CD4-positive, alpha-beta memory T cell (primary cell): ENCODE data around the gene USP25. TPM values are rescaled to one million over a fixed set of nuclear protein-coding genes. Genes with fewer than 3 reads are reported as not detected.

Source experiments
- CTCF ChIA-PET: fragments of 350-600 bp; sonication (Branson Sonifier 250); formaldehyde crosslinking; loops from one replicate; lab custom pipeline; 2021; ENCODE audit warnings: inconsistent platforms; ENCODE audit not compliant: partially characterized antibody; lab: Charles Lee
- POLR2A ChIA-PET: fragments of 350-600 bp; sonication (Branson Sonifier 250); formaldehyde crosslinking; loops from one replicate; lab custom pipeline; 2021; ENCODE audit not compliant: partially characterized antibody; lab: Charles Lee
- DNase-seq, 5 donors: peaks; one replicate each; pipeline versions ENCODE4 v3.0.0 to v3.0.0-alpha.2; 2020 to 2022; ENCODE audit warnings: mixed read lengths in 1 of 5
- H3K27ac ChIP-seq: one replicate; pipeline ENCODE4 v1.7.0; 2013; ENCODE audit warnings: low read depth, low read length
- H3K27me3 ChIP-seq: 2 replicates; pipeline ENCODE4 v1.7.0; 2013; ENCODE audit warnings: mild to moderate bottlenecking, low read length, moderate library complexity; ENCODE audit not compliant: insufficient read depth
- H3K36me3 ChIP-seq: 2 replicates; pipeline ENCODE4 v1.7.0; 2013; ENCODE audit warnings: mild to moderate bottlenecking, low read length, moderate library complexity; ENCODE audit not compliant: insufficient read depth
- H3K4me1 ChIP-seq: 2 replicates; pipeline ENCODE4 v1.7.0; 2013; ENCODE audit warnings: mild to moderate bottlenecking, low read length, moderate library complexity; ENCODE audit not compliant: insufficient read depth
- H3K4me3 ChIP-seq, 2 donors: one replicate each; pipeline ENCODE4 v1.7.0; 2013; ENCODE audit warnings: low read length in 2 of 2, mild to moderate bottlenecking in 1 of 2
- H3K9me3 ChIP-seq, 2 donors: one replicate each; pipeline ENCODE4 v1.7.0; 2013; ENCODE audit warnings: low read length in 2 of 2, control low read depth in 1 of 2; ENCODE audit not compliant: control insufficient read depth in 1 of 2
- H3K27ac Mint-ChIP-seq, 7 donors: one replicate each; pipeline ENCODE4 v1.8.0; 2020 to 2021; ENCODE audit warnings: mixed read lengths in 7 of 7, mild to moderate bottlenecking in 6 of 7, inconsistent platforms in 3 of 7, moderate library complexity in 3 of 7
- H3K27me3 Mint-ChIP-seq, 2 donors: one replicate each; pipeline ENCODE4 v1.8.0; 2020 to 2021; ENCODE audit warnings: mixed read lengths in 2 of 2
- H3K36me3 Mint-ChIP-seq, 2 donors: one replicate each; pipeline ENCODE4 v1.8.0; 2020 to 2021; ENCODE audit warnings: mixed read lengths in 2 of 2, inconsistent platforms in 1 of 2, mild to moderate bottlenecking in 1 of 2
- H3K4me1 Mint-ChIP-seq, 4 donors: one replicate each; pipeline ENCODE4 v1.8.0; 2020 to 2021; ENCODE audit warnings: mixed read lengths in 4 of 4, mild to moderate bottlenecking in 1 of 4
- H3K4me3 Mint-ChIP-seq, 8 donors: one replicate each; pipeline ENCODE4 v1.8.0; 2020 to 2021; ENCODE audit warnings: mixed read lengths in 8 of 8, mild to moderate bottlenecking in 7 of 8, moderate library complexity in 6 of 8, inconsistent platforms in 3 of 8
- H3K9me3 Mint-ChIP-seq, 8 donors: one replicate each; pipeline ENCODE4 v1.8.0; 2020 to 2021; ENCODE audit warnings: mixed read lengths in 8 of 8, mild to moderate bottlenecking in 5 of 8, inconsistent platforms in 3 of 8, moderate library complexity in 1 of 8
- intact Hi-C: fragments of 100-400 bp; cut with micrococcal nuclease; formaldehyde crosslinking; loops from one replicate; pipeline ENCODE4 v1.15.1; 2023
- polyA plus RNA-seq, 2 donors: library from polyadenylated mRNA; unstranded; fragments of 300-500 nt; fragmentation: Illumina TruSeq; gene quantifications; one replicate each; pipeline ENCODE4 v1.2.3, GENCODE V29; 2021
- total RNA-seq, 2 experiments: library from RNA; stranded (reverse); gene quantifications; one replicate each; pipeline ENCODE4 v1.2.3, GENCODE V29; 2021

The USP25 gene
- total and polyA plus RNA-seq, 4 experiments from 2014 or later: 6.2 to 73.5 (median 49.1) TPM

- CTCF ChIA-PET: interaction anchor here (0.7 to 1.3 kb wide), 2 partner anchors 28 to 46 kb away, joined by 3 read pairs; no protein-coding TSS in a partner anchor
- H3K4me3 Mint-ChIP-seq: peak overlapping the region in 3 of 8 donors; percentile 7 to 53 (median 51)
These were observed 46.2 kb downstream of the USP25 start for GRCh38 chr21:15775981-15776380.

DNA sequence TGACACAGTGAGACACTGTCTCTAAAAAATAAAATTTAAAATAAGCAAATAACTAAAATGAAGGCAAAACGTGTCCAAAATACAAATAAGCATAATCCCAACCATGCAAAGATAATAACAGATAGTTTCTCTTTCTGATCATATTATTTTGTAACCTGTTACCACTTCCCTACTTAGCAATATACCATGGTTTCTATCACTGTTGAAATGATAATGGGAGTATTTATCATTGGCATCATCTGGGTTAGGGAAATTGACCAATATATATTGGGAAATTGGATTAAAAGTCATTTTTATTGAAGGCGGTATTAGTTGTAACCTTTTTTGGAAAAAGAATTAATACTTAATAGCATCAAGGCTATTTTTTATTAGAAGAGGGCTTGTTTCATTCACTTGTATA is 47.0 kb downstream of the USP25 start:
- Mint-ChIP-seq H3K4me1 (peaks cover 23 to 55% (median 36%) of the 10 kb centered on the region in 4 donors), H3K9me3 (peaks cover 0 to 5% (median 0%) of the 10 kb centered on the region in 8 donors), H3K27ac (no peak overlapping the region), H3K27me3 (no peaks in the 10 kb centered on the region), H3K36me3 (peaks cover 44 to 47% of the 10 kb centered on the region in 2 donors), H3K4me3 (no peak overlapping the region)
- no peak for DNase-seq
- H3K4me1 ChIP-seq: peaks cover 6% of the 10 kb centered on the region
- peaks cover 6% of the 10 kb centered on the region for H3K36me3 ChIP-seq
- no peaks in the 10 kb centered on the region for H3K27me3 ChIP-seq
- intact Hi-C loops: loop anchor here (1.0 kb wide), 1 partner anchor 11 kb away; no protein-coding TSS in a partner anchor
- H3K27ac ChIP-seq: no peak overlapping the region
- H3K4me3 ChIP-seq: no peak overlapping the region
- no peaks in the 10 kb centered on the region for H3K9me3 ChIP-seq
- POLR2A ChIA-PET: interaction anchor here (2.1 kb wide), 1 partner anchor 46 kb away, joined by 5 read pairs; no protein-coding TSS in a partner anchor
- CTCF ChIA-PET: no interaction called here

More at GRCh38 chr21:15775981-15776380, 46.2 kb downstream of the USP25 start:
- H3K36me3 Mint-ChIP-seq: peaks cover 41 to 42% of the 10 kb centered on the region in 2 donors
- POLR2A ChIA-PET: interaction anchor here (0.6 to 2.1 kb wide), 2 partner anchors 45 to 710 kb away, joined by 3 to 5 read pairs; no protein-coding TSS in a partner anchor
- intact Hi-C loops: loop anchor here (1.0 kb wide), 1 partner anchor 12 kb away; no protein-coding TSS in a partner anchor
- no peaks in the 10 kb centered on the region for H3K27me3 ChIP-seq
- peaks cover 0 to 5% (median 0%) of the 10 kb centered on the region in 8 donors for H3K9me3 Mint-ChIP-seq
- H3K4me3 ChIP-seq: no peak overlapping the region
- H3K36me3 ChIP-seq: no peaks in the 10 kb centered on the region
- H3K27ac ChIP-seq: no peak overlapping the region
- no peaks in the 10 kb centered on the region for H3K9me3 ChIP-seq
- H3K27me3 Mint-ChIP-seq: no peaks in the 10 kb centered on the region
- H3K4me1 Mint-ChIP-seq: peaks cover 29 to 58% (median 40%) of the 10 kb centered on the region in 4 donors
- no peak for DNase-seq
- peaks cover 6% of the 10 kb centered on the region for H3K4me1 ChIP-seq
- H3K27ac Mint-ChIP-seq: peak overlapping the region in 1 of 7 donors; percentile 53

GRCh38 chr21:15781986-15782385 is 52.2 kb downstream of the USP25 start:
- ChIA-PET POLR2A (interaction anchor here (1.0 kb wide), 1 partner anchor 11 kb away, joined by 5 read pairs; no protein-coding TSS in a partner anchor), CTCF (no interaction called here)

DNA sequence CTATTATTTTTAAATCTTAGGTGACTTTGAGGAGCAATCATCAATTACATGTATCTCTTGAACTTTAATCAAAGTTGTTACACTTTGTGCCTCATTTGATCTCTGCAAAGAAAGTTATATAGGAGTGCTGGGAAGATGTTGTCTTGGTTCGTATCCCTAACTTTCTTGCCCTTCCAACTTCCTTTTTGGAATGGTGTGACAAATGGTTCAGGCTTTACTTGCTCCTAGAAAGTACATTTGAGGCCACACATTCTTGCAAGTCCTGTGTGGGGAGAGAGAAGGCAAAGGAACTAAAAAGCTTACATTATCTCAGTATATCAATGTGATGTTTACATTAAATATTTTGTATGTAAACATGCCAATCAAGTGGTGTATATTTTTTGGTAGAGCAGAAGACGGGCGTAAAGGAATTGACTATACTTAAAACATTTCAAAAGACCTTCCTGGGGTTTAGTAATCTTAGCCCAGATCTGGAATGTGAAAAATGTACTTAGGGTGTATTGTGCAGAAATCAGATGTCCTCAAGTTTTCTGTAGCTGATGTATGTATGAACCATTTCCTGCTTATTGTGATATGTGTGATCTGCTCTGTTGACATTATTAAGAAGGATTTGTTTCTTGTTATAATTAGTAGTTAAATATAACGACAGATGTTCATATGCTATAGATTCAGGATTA is 59.2 kb downstream of the USP25 start:
- no peaks in the 10 kb centered on the region for H3K27me3 ChIP-seq
- H3K4me1 Mint-ChIP-seq: peaks cover 36 to 63% (median 50%) of the 10 kb centered on the region in 4 donors
- intact Hi-C loops: loop anchor here (1.0 to 2.0 kb wide), 2 partner anchors 13 to 14 kb away; no protein-coding TSS in a partner anchor
- no peak overlapping the region for H3K27ac ChIP-seq
- H3K36me3 Mint-ChIP-seq: peaks cover 4 to 13% of the 10 kb centered on the region in 2 donors
- H3K4me1 ChIP-seq: peaks cover 7% of the 10 kb centered on the region
- no peaks in the 10 kb centered on the region for H3K27me3 Mint-ChIP-seq
- H3K4me3 Mint-ChIP-seq: no peak overlapping the region
- DNase-seq: no peak
- H3K4me3 ChIP-seq: no peak overlapping the region
- H3K27ac Mint-ChIP-seq: peak overlapping the region in 2 of 7 donors; percentile 17 to 37
- no peaks in the 10 kb centered on the region for H3K36me3 ChIP-seq
- peaks cover 0 to 5% (median 0%) of the 10 kb centered on the region in 8 donors for H3K9me3 Mint-ChIP-seq
- no peaks in the 10 kb centered on the region for H3K9me3 ChIP-seq
- ChIA-PET CTCF (no interaction called here), POLR2A (interaction anchor here (1.3 kb wide), 1 partner anchor 9 kb away, joined by 3 read pairs; no protein-coding TSS in a partner anchor)

More at GRCh38 chr21:15781986-15782385, 52.2 kb downstream of the USP25 start:
- peaks cover 36 to 47% of the 10 kb centered on the region in 2 donors for H3K36me3 Mint-ChIP-seq
- Histone ChIP-seq H3K27me3 (no peaks in the 10 kb centered on the region), H3K36me3 (peaks cover 14% of the 10 kb centered on the region), H3K4me1 (peaks cover 13% of the 10 kb centered on the region), H3K27ac (no peak overlapping the region), H3K9me3 (no peaks in the 10 kb centered on the region), H3K4me3 (no peak overlapping the region)
- peaks cover 28 to 59% (median 43%) of the 10 kb centered on the region in 4 donors for H3K4me1 Mint-ChIP-seq
- H3K27me3 Mint-ChIP-seq: no peaks in the 10 kb centered on the region
- no peak overlapping the region for H3K27ac Mint-ChIP-seq
- intact Hi-C loops: loop anchor here (5.0 kb wide), 1 partner anchor 35 kb away; no protein-coding TSS in a partner anchor
- DNase-seq: no peak
- H3K9me3 Mint-ChIP-seq: peaks cover 0 to 5% (median 1%) of the 10 kb centered on the region in 8 donors
- H3K4me3 Mint-ChIP-seq: no peak overlapping the region

DNA sequence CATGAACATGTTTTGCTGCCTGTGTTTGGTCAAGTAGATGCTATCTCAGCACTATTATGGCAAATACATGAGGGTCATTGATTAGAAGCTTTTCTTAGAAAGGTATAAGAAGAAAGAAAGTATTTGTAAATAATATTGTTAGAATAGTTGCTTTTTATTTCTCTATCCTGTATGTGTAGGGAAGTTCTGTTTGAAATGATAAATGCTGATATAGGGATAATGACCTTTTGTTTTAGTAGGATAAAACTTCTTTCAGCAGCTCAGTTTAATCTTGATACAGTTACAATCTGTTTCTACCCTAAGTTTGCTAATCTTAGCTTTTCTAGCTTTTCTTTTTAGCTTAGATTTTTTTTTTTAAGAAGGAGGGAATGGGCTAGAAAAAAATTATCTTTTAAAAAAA is 63.3 kb downstream of the USP25 start:
- no peaks in the 10 kb centered on the region for H3K9me3 ChIP-seq
- H3K27ac Mint-ChIP-seq: no peak overlapping the region
- H3K27me3 ChIP-seq: no peaks in the 10 kb centered on the region
- H3K27ac ChIP-seq: no peak overlapping the region
- ChIA-PET POLR2A (interaction anchor here (1.5 kb wide), 1 partner anchor 12 kb away, joined by 5 read pairs; no protein-coding TSS in a partner anchor), CTCF (interaction anchor here (0.7 to 0.9 kb wide), 2 partner anchors 8 to 33 kb away, joined by 3 read pairs; no protein-coding TSS in a partner anchor)
- intact Hi-C loops: no loop called here
- H3K4me3 ChIP-seq: no peak overlapping the region
- peaks cover 53 to 69% (median 60%) of the 10 kb centered on the region in 4 donors for H3K4me1 Mint-ChIP-seq
- H3K36me3 ChIP-seq: no peaks in the 10 kb centered on the region
- DNase-seq: no peak
- H3K36me3 Mint-ChIP-seq: peaks cover under 1 to 15% of the 10 kb centered on the region in 2 donors
- H3K4me1 ChIP-seq: peaks cover 28% of the 10 kb centered on the region
- H3K4me3 Mint-ChIP-seq: no peak overlapping the region
- H3K27me3 Mint-ChIP-seq: no peaks in the 10 kb centered on the region
- no peaks in the 10 kb centered on the region for H3K9me3 Mint-ChIP-seq

GRCh38 chr21:15793550-15794235 is 63.9 kb downstream of the USP25 start:
- no peaks in the 10 kb centered on the region for H3K27me3 Mint-ChIP-seq
- H3K4me1 ChIP-seq: peaks cover 31% of the 10 kb centered on the region
- no peaks in the 10 kb centered on the region for H3K36me3 ChIP-seq
- H3K36me3 Mint-ChIP-seq: peaks cover 4 to 16% of the 10 kb centered on the region in 2 donors
- H3K27ac Mint-ChIP-seq: no peak overlapping the region
- POLR2A ChIA-PET: interaction anchor here (1.5 kb wide), 1 partner anchor 12 kb away, joined by 5 read pairs; no protein-coding TSS in a partner anchor
- intact Hi-C loops: no loop called here
- DNase-seq: no peak
- CTCF ChIA-PET: interaction anchor here (0.6 to 1.1 kb wide), 4 partner anchors 8 to 32 kb away, joined by 3 read pairs; no protein-coding TSS in a partner anchor
- H3K27me3 ChIP-seq: no peaks in the 10 kb centered on the region
- H3K4me1 Mint-ChIP-seq: peaks cover 54 to 69% (median 60%) of the 10 kb centered on the region in 4 donors
- H3K27ac ChIP-seq: no peak overlapping the region
- no peaks in the 10 kb centered on the region for H3K9me3 ChIP-seq
- H3K4me3 Mint-ChIP-seq: no peak overlapping the region
- H3K9me3 Mint-ChIP-seq: no peaks in the 10 kb centered on the region
- H3K4me3 ChIP-seq: no peak overlapping the region
